GM12878 (cell line): ENCODE results near the gene LHX5. TPM values are rescaled to one million over a fixed set of nuclear protein-coding genes. Genes with fewer than 3 reads are reported as not detected.
A peak's percentile ranks its signal among the peaks of the same experiment; 100 is the strongest.

Source experiments
- ATAC-seq: fragments of 200-7000 bp; cut with Tn5 transposase; 3 replicates; pipeline ENCODE4 v1.9.1; 2020; ENCODE audit warnings: mild to moderate bottlenecking, moderate library complexity
- BruUV-seq: library from RNA; stranded (reverse); fragments of 400-500 nt; replicated peaks from 2 replicates; lab custom pipeline; 2021; lab: Mats Ljungman, UMichigan
- CTCF ChIA-PET: fragments of 300-600 bp; sonication (Branson Sonifier 250); formaldehyde crosslinking; extraction: SDS; loops from one replicate; lab custom pipeline; 2021; ENCODE audit warnings: inconsistent platforms; lab: Yijun Ruan, JAX
- POLR2A ChIA-PET: fragments of 350-600 bp; formaldehyde crosslinking; extraction: SDS; loops from one replicate; lab custom pipeline; 2021; ENCODE audit warnings: inconsistent platforms; lab: Charles Lee
- RAD21 ChIA-PET: fragments of 300-600 bp; sonication (Branson Sonifier 250); formaldehyde crosslinking; loops from one replicate; lab custom pipeline; 2023; ENCODE audit warnings: antibody characterized with exemption; ENCODE audit not compliant: unreplicated experiment; lab: Charles Lee
- SMC1A ChIA-PET: fragments of 300-600 bp; sonication (Branson Sonifier 250); formaldehyde crosslinking; loops from one replicate; lab custom pipeline; 2023; ENCODE audit not compliant: unreplicated experiment, uncharacterized antibody; lab: Charles Lee
- DNase-seq: peaks from one replicate; pipeline ENCODE4 v3.0.0-alpha.2; 2011; ENCODE audit warnings: low read depth, low spot score
- FAIRE-seq: peaks from 3 replicates; lab custom pipeline; 2011; peaks lifted over from hg19 to GRCh38; lab: Jason Lieb, UNC
- H2AFZ ChIP-seq: 2 replicates; pipeline ENCODE4 v1.6.0; 2011; ENCODE audit warnings: low read depth, low read length, control low read depth; ENCODE audit not compliant: control insufficient read depth
- H3K27ac ChIP-seq: 2 replicates; pipeline ENCODE4 v1.5.1; 2011; ENCODE audit warnings: control low read depth; ENCODE audit not compliant: control insufficient read depth, insufficient read depth
- H3K27me3 ChIP-seq, 2 experiments: replicated peaks in 1 of 2; 2 replicates each; pipeline versions ENCODE4 v1.6.0 to v1.6.1; 2011; ENCODE audit warnings: low read length in 1 of 2; ENCODE audit not compliant: control insufficient read depth in 2 of 2, insufficient read depth in 2 of 2
- H3K36me3 ChIP-seq, 2 experiments: 2 replicates each; pipeline ENCODE4 v1.5.1; 2011; ENCODE audit warnings: low read length in 1 of 2; ENCODE audit not compliant: control insufficient read depth in 2 of 2, insufficient read depth in 2 of 2
- H3K4me1 ChIP-seq: 2 replicates; pipeline ENCODE4 v1.6.1; 2011; ENCODE audit warnings: mild to moderate bottlenecking, low read length, moderate library complexity, mixed read lengths; ENCODE audit not compliant: control insufficient read depth, insufficient read depth
- H3K4me2 ChIP-seq: 2 replicates; pipeline ENCODE4 v1.6.0; 2011; ENCODE audit warnings: control low read depth; ENCODE audit not compliant: control insufficient read depth, insufficient read depth
- H3K4me3 ChIP-seq: fragments of 200-600 bp; sonication (generic); 2 replicates; pipeline ENCODE4 v1.5.1; 2016
- H3K79me2 ChIP-seq: 2 replicates; pipeline ENCODE4 v1.6.0; 2011; ENCODE audit warnings: low read length; ENCODE audit not compliant: control insufficient read depth, insufficient read depth
- H3K9ac ChIP-seq: 2 replicates; pipeline ENCODE4 v1.8.0; 2011; ENCODE audit warnings: low read length, control low read depth, mixed read lengths; ENCODE audit not compliant: control insufficient read depth, insufficient read depth
- H3K9me3 ChIP-seq: replicated peaks from 3 replicates; pipeline ENCODE4 v1.5.1; 2011; ENCODE audit warnings: mild to moderate bottlenecking, low read length; ENCODE audit not compliant: control insufficient read depth, insufficient read depth
- H4K20me1 ChIP-seq: 2 replicates; pipeline ENCODE4 v1.6.0; 2011; ENCODE audit not compliant: control insufficient read depth, insufficient read depth
- BMI1 ChIP-seq: fragments of 450-650 bp; IDR thresholded peaks from 2 replicates; pipeline ENCODE4 v1.6.1; 2016; ENCODE audit warnings: mild to moderate bottlenecking, moderate library complexity, borderline replicate concordance
- NR2F1 ChIP-seq: fragments of 450-650 bp; conservative IDR thresholded peaks from 2 replicates; pipeline ENCODE4 v1.6.1; 2017; ENCODE audit warnings: mild to moderate bottlenecking
- POLR2AphosphoS5 ChIP-seq: IDR thresholded peaks from 2 replicates; pipeline ENCODE4 v1.6.1; 2011; ENCODE audit warnings: mild to moderate bottlenecking, low read length, inconsistent platforms
- RELA ChIP-seq: fragments of 450-650 bp; IDR thresholded peaks from 2 replicates; pipeline ENCODE4 v1.8.0; 2014; ENCODE audit warnings: borderline replicate concordance; ENCODE audit not compliant: partially characterized antibody
- SMC3 ChIP-seq: IDR thresholded peaks from 2 replicates; pipeline ENCODE4 v1.6.1; 2011; ENCODE audit warnings: low read length, improper control_type of control experiment, borderline replicate concordance
- SRF ChIP-seq, 2 experiments: IDR thresholded peaks; 2 replicates each; pipeline ENCODE4 v1.6.1; 2011; ENCODE audit warnings: low read depth in 2 of 2, low read length in 2 of 2, mild to moderate bottlenecking in 1 of 2, moderate library complexity in 1 of 2
- TCF3 ChIP-seq: IDR thresholded peaks from 2 replicates; pipeline ENCODE4 v1.6.1; 2012; ENCODE audit warnings: low read depth, mild to moderate bottlenecking, low read length, borderline replicate concordance; ENCODE audit not compliant: insufficient read depth
- YY1 ChIP-seq: IDR thresholded peaks from 2 replicates; pipeline ENCODE4 v1.6.1; 2011; ENCODE audit warnings: low read depth, mild to moderate bottlenecking, low read length
- ZBTB11 ChIP-seq: fragments of 450-650 bp; formaldehyde crosslinking; IDR thresholded peaks from 2 replicates; pipeline ENCODE4 v1.5.0; 2022; ENCODE audit warnings: mild to moderate bottlenecking, missing genetic modification characterization
- WGBS: methylation state at CpG from one replicate; pipeline ENCODE4 v1.1.6; 2016; ENCODE audit warnings: low lambda C conversion rate; ENCODE audit not compliant: insufficient replicate concordance, insufficient coverage; ENCODE audit errors: missing lambda C conversion rate; 5-methylcytosine and 5-hydroxymethylcytosine counted together
- in situ Hi-C: fragments of 300-500 bp; cut with MboI; formaldehyde crosslinking; loops from 9 replicates; pipeline ENCODE4 v1.14.3; 2018; ENCODE audit warnings: mixed read lengths
- intact Hi-C: fragments of 100-400 bp; cut with micrococcal nuclease; formaldehyde crosslinking; loops from one replicate; pipeline ENCODE4 v1.14.2; 2022; ENCODE audit not compliant: unreplicated experiment
- polyA plus RNA-seq, 11 experiments: library from polyadenylated mRNA; depleted of rRNA in 4 of 11; unstranded in 6 of 11; stranded (reverse) in 5 of 11; fragments of >200 nt; fragmentation: Nextera tagmentation in 4 of 11; fragmentation: Illumina TruSeq in 1 of 11; extraction: Ambion mirVana in 4 of 11; extraction: Trizol in 1 of 11; gene quantifications; 1 replicate in 1 of 11; 2 replicates in 10 of 11; pipeline versions ENCODE4 v1.2.1 to v1.2.3, GENCODE V29; 2011 to 2016; ENCODE audit warnings: inconsistent platforms in 2 of 11, missing spikeins in 2 of 11, low read depth in 1 of 11
- total RNA-seq, 4 experiments: library from RNA; depleted of rRNA in 3 of 4; stranded (reverse); fragments of >200 nt in 3 of 4; fragmentation: Illumina TruSeq in 1 of 4; extraction: Trizol in 1 of 4; gene quantifications; 2 replicates each; pipeline versions ENCODE4 v1.2.1 to v1.2.3, GENCODE V29; 2013 to 2021

Gene LHX5
- total and polyA plus RNA-seq, 10 of the 15 experiments (the other 5 are each of a cell fraction or from before 2014, with no cell fraction given): 0.03 TPM; not detected in 9

- no peaks in the 10 kb centered on the region for H4K20me1 ChIP-seq
- no TSS peak for BruUV-seq
- ATAC-seq (peak; percentile 91), FAIRE-seq (no peak), DNase-seq (no peak)
- H3K4me2 ChIP-seq: no peak overlapping the region
- H3K27ac ChIP-seq: no peak overlapping the region
- no peaks in the 10 kb centered on the region for H3K36me3 ChIP-seq
- in situ Hi-C loops (no loop called here), intact Hi-C loops (no loop called here)
- CTCF ChIA-PET: interaction anchor here (1.2 to 2.1 kb wide), 3 partner anchors 12 to 20 kb away, joined by 3 to 11 read pairs (median 6); no protein-coding TSS in a partner anchor
- no peak overlapping the region for H3K9ac ChIP-seq
- WGBS: 53% methylated on average over 6 of the region's 6 CpGs
- H3K4me1 ChIP-seq: no peaks in the 10 kb centered on the region
- no peaks in the 10 kb centered on the region for H3K79me2 ChIP-seq
- SMC1A ChIA-PET: no interaction called here
- H2AFZ ChIP-seq: no peak overlapping the region
- POLR2A ChIA-PET: no interaction called here
- TF ChIP-seq POLR2AphosphoS5: no peak
- peak; percentile 69 to 79 for TF ChIP-seq SRF (IDR thresholded peaks at IDR 0.05; ENCODE audit: low read depth in 2 of 2, low read length in 2 of 2)
- H3K4me3 ChIP-seq: no peak overlapping the region
- H3K27me3 ChIP-seq: peaks cover 0 to 5% of the 10 kb centered on the region in 2 experiments; a peak in 2 of 4 replicates
- RAD21 ChIA-PET: interaction anchor here (1.0 to 1.3 kb wide), 2 partner anchors 16 to 261 kb away, joined by 3 read pairs; no protein-coding TSS in a partner anchor
- no peaks in the 10 kb centered on the region; the same call in 2 of the 3 replicates for H3K9me3 ChIP-seq
Measured at GRCh38 chr12:113445544-113446171, 26.0 kb downstream of the LHX5 start.

DNA sequence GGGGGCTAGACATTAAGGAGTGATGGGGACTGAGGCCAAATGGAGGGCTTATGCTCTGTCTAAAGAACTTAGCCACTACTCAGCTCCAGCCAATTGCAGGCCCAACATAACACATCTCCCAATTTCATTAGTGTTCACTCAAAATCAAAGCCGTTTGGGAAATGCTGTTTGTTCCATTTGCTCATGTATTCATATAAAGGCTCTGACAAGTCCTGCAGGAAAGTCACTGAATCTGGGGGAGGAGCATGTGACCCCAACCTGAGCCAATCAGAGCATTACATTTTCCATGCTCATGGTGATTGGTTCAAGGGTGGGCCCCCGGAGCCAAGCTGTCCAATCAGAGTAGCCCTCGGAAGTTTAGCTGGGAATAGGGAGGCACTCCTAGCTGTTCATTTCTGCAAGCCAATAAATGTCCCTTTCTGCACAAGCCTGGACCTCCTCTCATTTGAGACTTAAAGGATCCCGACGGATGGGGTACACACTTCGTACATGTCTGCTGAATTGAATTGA lies 28.6 kb downstream of the LHX5 start:
- Histone ChIP-seq H3K27ac (no peak overlapping the region), H3K79me2 (no peaks in the 10 kb centered on the region), H3K27me3 (peaks cover 2 to 9% of the 10 kb centered on the region in 2 experiments; a peak in 3 of 4 replicates), H2AFZ (no peak overlapping the region), H3K9me3 (no peaks in the 10 kb centered on the region; the same call in 2 of the 3 replicates), H3K4me1 (no peaks in the 10 kb centered on the region), H3K9ac (no peak overlapping the region), H4K20me1 (no peaks in the 10 kb centered on the region; the same call in 1 of the 2 replicates), H3K36me3 (no peaks in the 10 kb centered on the region)
- intact Hi-C loops (no loop called here), in situ Hi-C loops (no loop called here)
- ATAC-seq (no peak), DNase-seq (no peak), FAIRE-seq (no peak)
- 77% methylated on average over 6 of the region's 6 CpGs for WGBS
- ChIA-PET CTCF (interaction anchor here (0.6 kb wide), 1 partner anchor 36 kb away, joined by 3 read pairs; no protein-coding TSS in a partner anchor), POLR2A (no interaction called here), RAD21 (interaction anchor here (0.6 kb wide), 1 partner anchor 18 kb away, joined by 3 read pairs; no protein-coding TSS in a partner anchor), SMC1A (no interaction called here)
- BruUV-seq: no TSS peak
- TF ChIP-seq BMI1: no peak
- no peak for TF ChIP-seq RELA
- no peak for TF ChIP-seq TCF3
- no peak for TF ChIP-seq NR2F1
- no peak for TF ChIP-seq ZBTB11
- TF ChIP-seq SMC3: no peak
- TF ChIP-seq YY1: no peak
- TF ChIP-seq, all 136 proteins: peak for 0
- H3K4me2 ChIP-seq: no peak overlapping the region
- H3K4me3 ChIP-seq: no peak overlapping the region
